ENCODE data around the gene SIPA1L3. TPM values are rescaled to one million over a fixed set of nuclear protein-coding genes. Genes with fewer than 3 reads are reported as not detected.

Gene SIPA1L3
- total and polyA plus RNA-seq, 2 experiments from 2014 or later = 15.7 to 54.1 TPM

DNA sequence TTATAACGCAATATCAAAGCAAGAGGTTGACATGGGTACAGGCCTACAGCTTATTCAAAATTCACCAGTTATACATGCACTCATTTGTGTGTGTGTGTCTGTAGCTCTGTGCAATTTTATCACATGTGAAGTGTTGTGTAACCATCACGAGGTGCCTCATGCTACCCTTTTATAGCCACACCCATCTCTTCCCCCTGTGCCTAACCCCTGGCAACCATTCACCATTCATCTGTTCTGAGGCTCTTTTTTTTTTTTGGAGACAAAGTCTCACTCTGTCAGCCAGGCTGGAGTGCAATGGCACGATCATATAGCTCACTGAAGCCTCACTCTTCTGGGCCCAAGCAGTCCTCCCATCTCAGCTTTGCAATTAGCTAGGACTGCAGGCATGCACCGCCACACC lies 238.6 kb downstream of the SIPA1L3 start (continued):
- TF ChIP-seq, protein P1, sequence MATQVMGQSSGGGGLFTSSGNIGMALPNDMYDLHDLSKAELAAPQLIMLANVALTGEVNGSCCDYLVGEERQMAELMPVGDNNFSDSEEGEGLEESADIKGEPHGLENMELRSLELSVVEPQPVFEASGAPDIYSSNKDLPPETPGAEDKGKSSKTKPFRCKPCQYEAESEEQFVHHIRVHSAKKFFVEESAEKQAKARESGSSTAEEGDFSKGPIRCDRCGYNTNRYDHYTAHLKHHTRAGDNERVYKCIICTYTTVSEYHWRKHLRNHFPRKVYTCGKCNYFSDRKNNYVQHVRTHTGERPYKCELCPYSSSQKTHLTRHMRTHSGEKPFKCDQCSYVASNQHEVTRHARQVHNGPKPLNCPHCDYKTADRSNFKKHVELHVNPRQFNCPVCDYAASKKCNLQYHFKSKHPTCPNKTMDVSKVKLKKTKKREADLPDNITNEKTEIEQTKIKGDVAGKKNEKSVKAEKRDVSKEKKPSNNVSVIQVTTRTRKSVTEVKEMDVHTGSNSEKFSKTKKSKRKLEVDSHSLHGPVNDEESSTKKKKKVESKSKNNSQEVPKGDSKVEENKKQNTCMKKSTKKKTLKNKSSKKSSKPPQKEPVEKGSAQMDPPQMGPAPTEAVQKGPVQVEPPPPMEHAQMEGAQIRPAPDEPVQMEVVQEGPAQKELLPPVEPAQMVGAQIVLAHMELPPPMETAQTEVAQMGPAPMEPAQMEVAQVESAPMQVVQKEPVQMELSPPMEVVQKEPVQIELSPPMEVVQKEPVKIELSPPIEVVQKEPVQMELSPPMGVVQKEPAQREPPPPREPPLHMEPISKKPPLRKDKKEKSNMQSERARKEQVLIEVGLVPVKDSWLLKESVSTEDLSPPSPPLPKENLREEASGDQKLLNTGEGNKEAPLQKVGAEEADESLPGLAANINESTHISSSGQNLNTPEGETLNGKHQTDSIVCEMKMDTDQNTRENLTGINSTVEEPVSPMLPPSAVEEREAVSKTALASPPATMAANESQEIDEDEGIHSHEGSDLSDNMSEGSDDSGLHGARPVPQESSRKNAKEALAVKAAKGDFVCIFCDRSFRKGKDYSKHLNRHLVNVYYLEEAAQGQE (IDR thresholded peaks at IDR 0.05; ENCODE audit: unreplicated experiment) = no peak
- TF ChIP-seq STAT1 (IDR thresholded peaks at IDR 0.05; ENCODE audit: unreplicated experiment) (no peak), NANOG (IDR thresholded peaks at IDR 0.05; ENCODE audit: borderline replicate concordance) (no peak), CREB1 (CRISPR knock-in tag; IDR thresholded peaks at IDR 0.05; ENCODE audit: low read depth) (no peak), ZNF331 (CRISPR knock-in tag; IDR thresholded peaks at IDR 0.05; ENCODE audit: low read depth) (no peak), EZH2phosphoT487 (IDR thresholded peaks at IDR 0.05; ENCODE audit: unreplicated experiment) (no peak), POLR2AphosphoS5 (IDR thresholded peaks at IDR 0.05; ENCODE audit: low read depth) (no peak), EZH2 (IDR thresholded peaks at IDR 0.05; ENCODE audit: low read depth, unreplicated experiment) (no peak), ZNF114 (CRISPR knock-in tag; IDR thresholded peaks at IDR 0.05) (no peak), JUNB (IDR thresholded peaks at IDR 0.05; ENCODE audit: unreplicated experiment) (no peak)
- TF ChIP-seq, protein P2, sequence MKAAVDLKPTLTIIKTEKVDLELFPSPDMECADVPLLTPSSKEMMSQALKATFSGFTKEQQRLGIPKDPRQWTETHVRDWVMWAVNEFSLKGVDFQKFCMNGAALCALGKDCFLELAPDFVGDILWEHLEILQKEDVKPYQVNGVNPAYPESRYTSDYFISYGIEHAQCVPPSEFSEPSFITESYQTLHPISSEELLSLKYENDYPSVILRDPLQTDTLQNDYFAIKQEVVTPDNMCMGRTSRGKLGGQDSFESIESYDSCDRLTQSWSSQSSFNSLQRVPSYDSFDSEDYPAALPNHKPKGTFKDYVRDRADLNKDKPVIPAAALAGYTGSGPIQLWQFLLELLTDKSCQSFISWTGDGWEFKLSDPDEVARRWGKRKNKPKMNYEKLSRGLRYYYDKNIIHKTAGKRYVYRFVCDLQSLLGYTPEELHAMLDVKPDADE (IDR thresholded peaks at IDR 0.05) = no peak
- TF ChIP-seq, protein P3, sequence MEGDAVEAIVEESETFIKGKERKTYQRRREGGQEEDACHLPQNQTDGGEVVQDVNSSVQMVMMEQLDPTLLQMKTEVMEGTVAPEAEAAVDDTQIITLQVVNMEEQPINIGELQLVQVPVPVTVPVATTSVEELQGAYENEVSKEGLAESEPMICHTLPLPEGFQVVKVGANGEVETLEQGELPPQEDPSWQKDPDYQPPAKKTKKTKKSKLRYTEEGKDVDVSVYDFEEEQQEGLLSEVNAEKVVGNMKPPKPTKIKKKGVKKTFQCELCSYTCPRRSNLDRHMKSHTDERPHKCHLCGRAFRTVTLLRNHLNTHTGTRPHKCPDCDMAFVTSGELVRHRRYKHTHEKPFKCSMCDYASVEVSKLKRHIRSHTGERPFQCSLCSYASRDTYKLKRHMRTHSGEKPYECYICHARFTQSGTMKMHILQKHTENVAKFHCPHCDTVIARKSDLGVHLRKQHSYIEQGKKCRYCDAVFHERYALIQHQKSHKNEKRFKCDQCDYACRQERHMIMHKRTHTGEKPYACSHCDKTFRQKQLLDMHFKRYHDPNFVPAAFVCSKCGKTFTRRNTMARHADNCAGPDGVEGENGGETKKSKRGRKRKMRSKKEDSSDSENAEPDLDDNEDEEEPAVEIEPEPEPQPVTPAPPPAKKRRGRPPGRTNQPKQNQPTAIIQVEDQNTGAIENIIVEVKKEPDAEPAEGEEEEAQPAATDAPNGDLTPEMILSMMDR (conservative IDR thresholded peaks at IDR 0.05; ENCODE audit: low read depth in 2 of 2) = no peak

DNA sequence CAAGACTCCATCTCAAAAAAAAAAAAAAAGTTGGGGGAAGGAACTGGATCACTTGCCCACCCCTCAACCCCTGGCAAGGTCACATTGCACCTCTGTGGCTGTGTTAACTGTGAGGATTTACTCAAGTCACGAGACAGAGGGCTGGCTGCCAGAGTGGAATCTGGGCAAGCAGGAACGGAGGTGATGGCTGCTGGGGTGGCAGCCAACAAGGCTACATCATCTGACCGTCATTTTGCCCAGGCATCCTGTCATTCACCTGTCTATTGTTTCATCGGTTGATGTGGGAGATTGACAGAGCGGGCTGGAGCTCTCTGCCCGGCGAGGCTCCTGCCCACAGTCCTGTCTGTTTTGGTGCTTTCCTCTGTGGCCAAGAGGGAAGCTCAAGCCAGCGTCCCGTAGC lies 241.3 kb downstream of the SIPA1L3 start:
- H3K4me2 ChIP-seq = no peak overlapping the region
- ATAC-seq (no peak), DNase-seq (ENCODE audit: low spot score) (no peak)
- no peak overlapping the region for H3K4me3 ChIP-seq
- Mint-ChIP-seq H3K27me3 (ENCODE audit: insufficient read depth, low read depth, poor library complexity) (peaks cover 11% of the 10 kb centered on the region), H3K4me3 (no peak overlapping the region), H3K36me3 (ENCODE audit: low read depth) (peaks cover 15% of the 10 kb centered on the region), H3K4me1 (no peaks in the 10 kb centered on the region), H3K27ac (no peak overlapping the region), H3K9me3 (no peaks in the 10 kb centered on the region)
- H3K9me2 ChIP-seq (ENCODE audit: insufficient read depth) = no peaks in the 10 kb centered on the region
- peaks cover 5% of the 10 kb centered on the region; the same call in 1 of the 2 replicates for H3K36me3 ChIP-seq (ENCODE audit: insufficient read depth)
- no peaks in the 10 kb centered on the region for H3K4me1 ChIP-seq (ENCODE audit: insufficient read depth)
- H2AFZ ChIP-seq = no peak overlapping the region
- H4K20me1 ChIP-seq (replicated peaks; ENCODE audit: insufficient read depth) = peaks cover 3% of the 10 kb centered on the region; the same call in 1 of the 2 replicates
- H3K27ac ChIP-seq (ENCODE audit: low read depth) = no peak overlapping the region
- H3F3A ChIP-seq (replicated peaks; ENCODE audit: low read depth) = no peaks in the 10 kb centered on the region
- no peaks in the 10 kb centered on the region for H3K79me2 ChIP-seq (replicated peaks; ENCODE audit: insufficient read depth)
- H3K27me3 ChIP-seq (ENCODE audit: insufficient read depth) = no peaks in the 10 kb centered on the region
- TF ChIP-seq ZNF114 (CRISPR knock-in tag; IDR thresholded peaks at IDR 0.05) (no peak), POLR2AphosphoS5 (IDR thresholded peaks at IDR 0.05; ENCODE audit: low read depth) (no peak), STAT1 (IDR thresholded peaks at IDR 0.05; ENCODE audit: unreplicated experiment) (no peak), EZH2phosphoT487 (IDR thresholded peaks at IDR 0.05; ENCODE audit: unreplicated experiment) (no peak), NANOG (IDR thresholded peaks at IDR 0.05; ENCODE audit: borderline replicate concordance) (no peak)
- TF ChIP-seq, protein P1 (IDR thresholded peaks at IDR 0.05; ENCODE audit: unreplicated experiment) = no peak

Data from GM23338 (cell line).